Vagina (tissue), 2 donors: ENCODE data around the gene ZNF804A.

Experiments used
- POLR2A ChIP-seq, 2 donors: fragments of 450-650 bp; IDR thresholded peaks; one replicate each; pipeline ENCODE4 v1.6.1; 2017; ENCODE audit warnings: antibody characterized with exemption in 2 of 2, mild to moderate bottlenecking in 2 of 2, moderate library complexity in 2 of 2
- POLR2AphosphoS5 ChIP-seq, 2 donors: sonication (generic); formaldehyde crosslinking; IDR thresholded peaks; one replicate each; pipeline ENCODE4 v1.9.0; 2017; ENCODE audit warnings: antibody characterized with exemption in 2 of 2, mild to moderate bottlenecking in 2 of 2, low read depth in 1 of 2; ENCODE audit not compliant: insufficient read depth in 1 of 2
- TF ChIP-seq, protein P1 (sequence below), 3 experiments: fragments of 450-650 bp in 2 of 3; fragments of 200-600 bp in 1 of 3; sonication (generic) in 1 of 3; IDR thresholded peaks; one replicate each; pipeline ENCODE4 v1.5.1; 2017 to 2019; ENCODE audit warnings: antibody characterized with exemption in 3 of 3, mild to moderate bottlenecking in 2 of 3, moderate library complexity in 2 of 3

DNA sequence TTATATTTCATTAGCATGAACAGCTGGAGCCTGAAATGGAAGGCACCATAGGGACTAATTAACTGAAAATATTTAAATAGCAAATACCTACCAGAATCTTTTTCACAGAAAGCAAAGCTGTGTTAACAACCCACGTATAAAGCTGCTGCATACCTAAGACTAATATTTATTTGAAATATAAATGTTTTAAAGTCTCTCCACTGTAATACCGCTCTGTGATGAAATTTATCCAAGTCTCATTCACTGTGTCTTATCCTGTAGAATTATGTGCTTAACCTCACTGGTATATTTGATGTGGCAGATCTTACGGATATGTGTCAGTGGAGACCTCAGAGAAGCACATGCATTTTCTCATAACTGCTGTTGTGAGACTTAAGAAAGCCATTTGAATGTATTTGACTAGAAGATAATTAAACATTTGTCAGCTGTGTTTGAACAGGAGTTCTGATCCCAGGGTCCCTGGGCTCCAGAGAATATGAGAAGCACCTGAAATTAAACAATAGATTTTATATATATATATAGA lies 373.3 kb downstream of the ZNF804A start:
- TF ChIP-seq, protein P1, sequence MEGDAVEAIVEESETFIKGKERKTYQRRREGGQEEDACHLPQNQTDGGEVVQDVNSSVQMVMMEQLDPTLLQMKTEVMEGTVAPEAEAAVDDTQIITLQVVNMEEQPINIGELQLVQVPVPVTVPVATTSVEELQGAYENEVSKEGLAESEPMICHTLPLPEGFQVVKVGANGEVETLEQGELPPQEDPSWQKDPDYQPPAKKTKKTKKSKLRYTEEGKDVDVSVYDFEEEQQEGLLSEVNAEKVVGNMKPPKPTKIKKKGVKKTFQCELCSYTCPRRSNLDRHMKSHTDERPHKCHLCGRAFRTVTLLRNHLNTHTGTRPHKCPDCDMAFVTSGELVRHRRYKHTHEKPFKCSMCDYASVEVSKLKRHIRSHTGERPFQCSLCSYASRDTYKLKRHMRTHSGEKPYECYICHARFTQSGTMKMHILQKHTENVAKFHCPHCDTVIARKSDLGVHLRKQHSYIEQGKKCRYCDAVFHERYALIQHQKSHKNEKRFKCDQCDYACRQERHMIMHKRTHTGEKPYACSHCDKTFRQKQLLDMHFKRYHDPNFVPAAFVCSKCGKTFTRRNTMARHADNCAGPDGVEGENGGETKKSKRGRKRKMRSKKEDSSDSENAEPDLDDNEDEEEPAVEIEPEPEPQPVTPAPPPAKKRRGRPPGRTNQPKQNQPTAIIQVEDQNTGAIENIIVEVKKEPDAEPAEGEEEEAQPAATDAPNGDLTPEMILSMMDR (IDR thresholded peaks at IDR 0.05) = no peak
- TF ChIP-seq POLR2A (IDR thresholded peaks at IDR 0.05) (no peak), POLR2AphosphoS5 (IDR thresholded peaks at IDR 0.05; ENCODE audit: insufficient read depth in 1 of 2, low read depth in 1 of 2) (no peak)
